IPS-NIHi7 (cell line): ENCODE results near the gene ASCC1.

ENCODE experiments used
- DNase-seq: peaks from one replicate; pipeline ENCODE4 v3.0.0; 2012; ENCODE audit warnings: mixed read lengths; ENCODE audit errors: extremely low spot score

The ASCC1 gene

DNA sequence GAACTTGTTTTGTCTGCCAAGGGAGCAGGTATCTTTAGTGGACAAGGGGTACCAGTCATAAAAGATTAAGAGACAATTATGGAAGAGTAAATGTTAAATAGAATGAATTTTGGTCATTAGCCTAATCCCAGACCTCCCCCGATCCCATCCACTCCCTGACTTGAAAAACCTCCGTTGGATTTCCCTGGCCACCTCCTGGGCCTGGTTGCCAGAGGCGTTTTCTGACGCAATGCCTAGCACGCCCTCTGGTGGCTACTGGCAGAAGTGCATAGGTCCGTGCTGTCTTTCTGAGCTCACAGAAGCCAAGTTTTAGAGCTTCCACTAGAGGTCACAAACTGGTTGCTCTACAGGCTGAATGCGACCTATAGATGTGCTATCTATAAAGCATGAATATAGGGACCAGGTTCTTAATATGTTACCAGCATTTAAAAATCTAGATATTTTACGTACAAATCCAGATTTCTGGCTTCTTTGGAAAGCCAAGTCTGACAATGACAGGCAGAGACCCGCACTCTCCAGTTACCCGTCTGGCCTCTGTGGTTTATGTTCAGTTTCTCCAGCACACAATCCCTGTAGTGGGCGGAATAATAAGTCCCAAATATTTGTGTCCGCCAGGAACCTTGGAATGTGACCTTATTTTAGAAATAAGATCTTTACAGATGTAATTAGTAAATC, 167.5 kb downstream of the ASCC1 start:
- peak; percentile 94 for DNase-seq
